Measurements from ENCODE around the gene SNRNP27.

GRCh38 chr2:69847068-69847828, 46.5 kb upstream of the SNRNP27 start:
- TF ChIP-seq CTCF (conservative IDR thresholded peaks at IDR 0.05; ENCODE audit: low read depth, low read length): no peak
- TF ChIP-seq EZH2 (IDR thresholded peaks at IDR 0.05; ENCODE audit: borderline replicate concordance, low read depth, low read length, poor library complexity, severe bottlenecking): no peak
